SK-N-SH (cell line): ENCODE measurements around the gene SAMD4B. TPM values are rescaled to one million over a fixed set of nuclear protein-coding genes. Genes with fewer than 3 reads are reported as not detected.

Source experiments
- CTCF ChIA-PET: fragments of 300-600, 350-600 bp; formaldehyde crosslinking; extraction: SDS; loops from one replicate; lab custom pipeline; 2021; lab: Yijun Ruan, JAX
- POLR2A ChIA-PET: fragments of 350-600 bp; sonication (Branson Sonifier 250); formaldehyde crosslinking; extraction: SDS; loops from one replicate; lab custom pipeline; 2020; ENCODE audit warnings: antibody characterized with exemption, inconsistent platforms; lab: Yijun Ruan, JAX
- DNase-seq: peaks from one replicate; pipeline ENCODE4 v3.0.0; 2012
- H2AFZ ChIP-seq: fragments of 200-600 bp; sonication (generic); 2 replicates; pipeline ENCODE4 v1.8.1; 2016; ENCODE audit warnings: antibody characterized with exemption, mild to moderate bottlenecking, low read depth
- H3F3A ChIP-seq: fragments of 200-600 bp; sonication (generic); replicated peaks from 2 replicates; pipeline ENCODE3; 2016; ENCODE audit warnings: antibody characterized with exemption, mild to moderate bottlenecking; ENCODE audit not compliant: insufficient read depth
- H3K27ac ChIP-seq, 2 experiments: fragments of 200-500 bp in 1 of 2; fragments of 200-600 bp in 1 of 2; sonication (Bioruptor generic) in 1 of 2; sonication (generic), shearing (Covaris generic) in 1 of 2; 2 replicates each; pipeline versions ENCODE4 v1.5.1 to v1.6.1; 2014 to 2016; ENCODE audit warnings: low read depth in 2 of 2, inconsistent platforms in 1 of 2, low read length in 1 of 2, mild to moderate bottlenecking in 1 of 2, mixed read lengths in 1 of 2
- H3K27me3 ChIP-seq: fragments of 200-600 bp; sonication (generic), shearing (Covaris generic); 2 replicates; pipeline ENCODE4 v1.6.1; 2016; ENCODE audit warnings: mixed run types; ENCODE audit not compliant: insufficient read depth
- H3K36me3 ChIP-seq, 2 experiments: fragments of 200-500 bp in 1 of 2; fragments of 200-600 bp in 1 of 2; sonication (Bioruptor generic) in 1 of 2; sonication (generic) in 1 of 2; replicated peaks in 1 of 2; 2 replicates each; pipeline versions ENCODE3 to v1.5.1; 2014 to 2016; ENCODE audit warnings: low read length in 1 of 2, mild to moderate bottlenecking in 1 of 2; ENCODE audit not compliant: insufficient read depth in 2 of 2, control insufficient read depth in 1 of 2
- H3K4me1 ChIP-seq, 2 experiments: fragments of 200-500 bp in 1 of 2; fragments of 200-600 bp in 1 of 2; sonication (Bioruptor generic) in 1 of 2; sonication (generic), shearing (Covaris generic) in 1 of 2; 2 replicates each; pipeline versions ENCODE4 v1.5.1 to v1.6.1; 2014 to 2016; ENCODE audit warnings: low read depth in 1 of 2, low read length in 1 of 2, mixed run types in 1 of 2; ENCODE audit not compliant: insufficient read depth in 2 of 2, control insufficient read depth in 1 of 2
- H3K4me2 ChIP-seq: fragments of 200-600 bp; sonication (generic), shearing (Covaris generic); 2 replicates; pipeline ENCODE4 v1.6.1; 2017; ENCODE audit warnings: mixed run types
- H3K4me3 ChIP-seq, 2 experiments: fragments of 200-500 bp in 1 of 2; fragments of 200-600 bp in 1 of 2; sonication (Bioruptor generic) in 1 of 2; sonication (generic), shearing (Covaris generic) in 1 of 2; 2 replicates each; pipeline versions ENCODE4 v1.5.1 to v1.8.1; 2014 to 2016; ENCODE audit warnings: low read depth in 2 of 2, inconsistent platforms in 1 of 2, low read length in 1 of 2, mild to moderate bottlenecking in 1 of 2, mixed read lengths in 1 of 2, moderate library complexity in 1 of 2
- H3K79me2 ChIP-seq: fragments of 200-600 bp; sonication (generic); 2 replicates; pipeline ENCODE4 v1.8.1; 2017; ENCODE audit warnings: mild to moderate bottlenecking; ENCODE audit not compliant: insufficient read depth
- H3K9ac ChIP-seq: fragments of 200-600 bp; sonication (generic); 2 replicates; pipeline ENCODE4 v1.6.1; 2017; ENCODE audit warnings: mixed run types
- H3K9me2 ChIP-seq: fragments of 200-600 bp; sonication (generic); 2 replicates; pipeline ENCODE4 v1.6.1; 2017; ENCODE audit warnings: mixed run types
- H3K9me3 ChIP-seq: fragments of 200-600 bp; sonication (generic); 2 replicates; pipeline ENCODE4 v1.6.1; 2017; ENCODE audit warnings: mixed run types, mild to moderate bottlenecking, moderate library complexity
- H4K20me1 ChIP-seq: fragments of 200-600 bp; sonication (generic); 2 replicates; pipeline ENCODE4 v1.6.1; 2017; ENCODE audit warnings: mild to moderate bottlenecking, mixed run types; ENCODE audit not compliant: insufficient read depth
- ELF1 ChIP-seq: IDR thresholded peaks from 2 replicates; pipeline ENCODE4 v1.4.0; 2012
- EZH2phosphoT487 ChIP-seq: fragments of 200-600 bp; sonication (generic); IDR thresholded peaks from 2 replicates; pipeline ENCODE4 v1.6.1; 2017; ENCODE audit warnings: low read depth, mixed run types, mild to moderate bottlenecking, antibody characterized with exemption, moderate library complexity, borderline replicate concordance
- FOSL2 ChIP-seq: IDR thresholded peaks from 2 replicates; pipeline ENCODE4 v1.4.0; 2012; ENCODE audit warnings: low read depth, mild to moderate bottlenecking, moderate library complexity, borderline replicate concordance
- JUND ChIP-seq: IDR thresholded peaks from 2 replicates; pipeline ENCODE4 v1.4.0; 2012
- MEF2A ChIP-seq: IDR thresholded peaks from 2 replicates; pipeline ENCODE4 v1.4.0; 2012; ENCODE audit warnings: low read depth, borderline replicate concordance
- RCOR1 ChIP-seq: fragments of 150-350 bp; IDR thresholded peaks from 2 replicates; pipeline ENCODE4 v1.6.1; 2017; ENCODE audit warnings: antibody characterized with exemption, low read length
- RFX5 ChIP-seq: IDR thresholded peaks from 2 replicates; pipeline ENCODE4 v1.6.1; 2012; ENCODE audit warnings: mild to moderate bottlenecking, improper control_type of control experiment, low read length
- SIN3A ChIP-seq: IDR thresholded peaks from 2 replicates; pipeline ENCODE4 v1.6.1; 2012; ENCODE audit warnings: low read depth, mild to moderate bottlenecking, low read length, moderate library complexity, borderline replicate concordance
- SMC3 ChIP-seq: IDR thresholded peaks from 2 replicates; pipeline ENCODE4 v1.6.1; 2012; ENCODE audit warnings: low read depth, low read length, improper control_type of control experiment
- TCF12 ChIP-seq: IDR thresholded peaks from 2 replicates; pipeline ENCODE4 v1.4.0; 2012
- WGBS: methylation state at CpG from one replicate; pipeline ENCODE4 v1.1.6; 2017; ENCODE audit warnings: low lambda C conversion rate; 5-methylcytosine and 5-hydroxymethylcytosine counted together
- polyA plus RNA-seq, 3 experiments: library from polyadenylated mRNA; depleted of rRNA; stranded (reverse); fragments of >200 nt; gene quantifications; 2 replicates each; pipeline ENCODE4 v1.2.3, GENCODE V29; 2012
- TF ChIP-seq, protein P1 (sequence below): fragments of 200-600 bp; sonication (generic); IDR thresholded peaks from 2 replicates; pipeline ENCODE4 v1.6.1; 2017; ENCODE audit warnings: antibody characterized with exemption, mild to moderate bottlenecking, moderate library complexity
- TF ChIP-seq, protein P2 (sequence below): IDR thresholded peaks from 2 replicates; pipeline ENCODE4 v1.6.1; 2012; ENCODE audit warnings: mild to moderate bottlenecking, low read depth, low read length, moderate library complexity
- TF ChIP-seq, protein P3 (sequence below): fragments of 150-350 bp; IDR thresholded peaks from 2 replicates; pipeline ENCODE4 v1.6.1; 2016; ENCODE audit warnings: mild to moderate bottlenecking, low read depth, low read length
- TF ChIP-seq, protein P4 (sequence below): fragments of 150-350 bp; IDR thresholded peaks from 2 replicates; pipeline ENCODE4 v1.6.1; 2017; ENCODE audit warnings: antibody characterized with exemption, low read length, low read depth, borderline replicate concordance
- TF ChIP-seq, protein P5 (sequence below): IDR thresholded peaks from 2 replicates; pipeline ENCODE4; 2012

The SAMD4B gene
- polyA plus RNA-seq, 1 of the 3 experiments (the other 2 are of a cell fraction): 83.0 TPM

DNA sequence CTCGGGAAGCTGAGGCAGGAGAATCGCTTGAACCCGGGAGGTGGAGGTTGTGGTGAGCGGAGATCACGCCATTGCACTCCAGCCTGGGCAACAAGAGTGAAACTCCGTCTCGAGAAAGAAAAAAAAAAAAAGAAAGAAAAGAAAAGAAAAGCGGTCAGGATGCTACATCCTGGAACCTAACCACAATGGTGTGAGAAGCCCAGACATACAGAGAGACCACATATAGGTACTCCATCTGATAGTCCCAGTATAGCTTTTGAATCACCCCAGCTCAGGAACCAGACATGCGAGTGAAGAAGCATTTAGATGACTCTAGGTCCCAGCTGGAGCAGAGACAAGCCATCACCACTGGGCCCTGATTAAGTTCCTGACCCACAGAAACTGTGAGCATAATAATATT is 42.8 kb upstream of the SAMD4B start:
- POLR2A ChIA-PET: interaction anchor here (0.6 kb wide), 1 partner anchor 243 kb away, joined by 3 read pairs; no protein-coding TSS in a partner anchor
- no peak overlapping the region for H3K27ac ChIP-seq
- TF ChIP-seq JUND (no peak), SIN3A (no peak), RFX5 (no peak), FOSL2 (no peak), ELF1 (no peak)
- TF ChIP-seq, protein P1, sequence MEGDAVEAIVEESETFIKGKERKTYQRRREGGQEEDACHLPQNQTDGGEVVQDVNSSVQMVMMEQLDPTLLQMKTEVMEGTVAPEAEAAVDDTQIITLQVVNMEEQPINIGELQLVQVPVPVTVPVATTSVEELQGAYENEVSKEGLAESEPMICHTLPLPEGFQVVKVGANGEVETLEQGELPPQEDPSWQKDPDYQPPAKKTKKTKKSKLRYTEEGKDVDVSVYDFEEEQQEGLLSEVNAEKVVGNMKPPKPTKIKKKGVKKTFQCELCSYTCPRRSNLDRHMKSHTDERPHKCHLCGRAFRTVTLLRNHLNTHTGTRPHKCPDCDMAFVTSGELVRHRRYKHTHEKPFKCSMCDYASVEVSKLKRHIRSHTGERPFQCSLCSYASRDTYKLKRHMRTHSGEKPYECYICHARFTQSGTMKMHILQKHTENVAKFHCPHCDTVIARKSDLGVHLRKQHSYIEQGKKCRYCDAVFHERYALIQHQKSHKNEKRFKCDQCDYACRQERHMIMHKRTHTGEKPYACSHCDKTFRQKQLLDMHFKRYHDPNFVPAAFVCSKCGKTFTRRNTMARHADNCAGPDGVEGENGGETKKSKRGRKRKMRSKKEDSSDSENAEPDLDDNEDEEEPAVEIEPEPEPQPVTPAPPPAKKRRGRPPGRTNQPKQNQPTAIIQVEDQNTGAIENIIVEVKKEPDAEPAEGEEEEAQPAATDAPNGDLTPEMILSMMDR: no peak
- TF ChIP-seq, protein P2, sequence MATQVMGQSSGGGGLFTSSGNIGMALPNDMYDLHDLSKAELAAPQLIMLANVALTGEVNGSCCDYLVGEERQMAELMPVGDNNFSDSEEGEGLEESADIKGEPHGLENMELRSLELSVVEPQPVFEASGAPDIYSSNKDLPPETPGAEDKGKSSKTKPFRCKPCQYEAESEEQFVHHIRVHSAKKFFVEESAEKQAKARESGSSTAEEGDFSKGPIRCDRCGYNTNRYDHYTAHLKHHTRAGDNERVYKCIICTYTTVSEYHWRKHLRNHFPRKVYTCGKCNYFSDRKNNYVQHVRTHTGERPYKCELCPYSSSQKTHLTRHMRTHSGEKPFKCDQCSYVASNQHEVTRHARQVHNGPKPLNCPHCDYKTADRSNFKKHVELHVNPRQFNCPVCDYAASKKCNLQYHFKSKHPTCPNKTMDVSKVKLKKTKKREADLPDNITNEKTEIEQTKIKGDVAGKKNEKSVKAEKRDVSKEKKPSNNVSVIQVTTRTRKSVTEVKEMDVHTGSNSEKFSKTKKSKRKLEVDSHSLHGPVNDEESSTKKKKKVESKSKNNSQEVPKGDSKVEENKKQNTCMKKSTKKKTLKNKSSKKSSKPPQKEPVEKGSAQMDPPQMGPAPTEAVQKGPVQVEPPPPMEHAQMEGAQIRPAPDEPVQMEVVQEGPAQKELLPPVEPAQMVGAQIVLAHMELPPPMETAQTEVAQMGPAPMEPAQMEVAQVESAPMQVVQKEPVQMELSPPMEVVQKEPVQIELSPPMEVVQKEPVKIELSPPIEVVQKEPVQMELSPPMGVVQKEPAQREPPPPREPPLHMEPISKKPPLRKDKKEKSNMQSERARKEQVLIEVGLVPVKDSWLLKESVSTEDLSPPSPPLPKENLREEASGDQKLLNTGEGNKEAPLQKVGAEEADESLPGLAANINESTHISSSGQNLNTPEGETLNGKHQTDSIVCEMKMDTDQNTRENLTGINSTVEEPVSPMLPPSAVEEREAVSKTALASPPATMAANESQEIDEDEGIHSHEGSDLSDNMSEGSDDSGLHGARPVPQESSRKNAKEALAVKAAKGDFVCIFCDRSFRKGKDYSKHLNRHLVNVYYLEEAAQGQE: no peak
- no peak for DNase-seq
- H2AFZ ChIP-seq: no peak overlapping the region
- CTCF ChIA-PET: interaction anchor here (1.4 kb wide), 1 partner anchor 177 kb away, joined by 3 read pairs; no protein-coding TSS in a partner anchor
- no peaks in the 10 kb centered on the region for H3K4me1 ChIP-seq
- H3K27me3 ChIP-seq: no peaks in the 10 kb centered on the region
- no peaks in the 10 kb centered on the region for H4K20me1 ChIP-seq
- no peaks in the 10 kb centered on the region for H3K9me3 ChIP-seq
- no peaks in the 10 kb centered on the region for H3K79me2 ChIP-seq
- 83% methylated on average over 9 of the region's 9 CpGs for WGBS
- no peaks in the 10 kb centered on the region for H3K9me2 ChIP-seq
- H3F3A ChIP-seq: no peaks in the 10 kb centered on the region
- H3K36me3 ChIP-seq: no peaks in the 10 kb centered on the region
- H3K4me3 ChIP-seq: no peak overlapping the region
- H3K9ac ChIP-seq: no peak overlapping the region
- H3K4me2 ChIP-seq: no peak overlapping the region

DNA sequence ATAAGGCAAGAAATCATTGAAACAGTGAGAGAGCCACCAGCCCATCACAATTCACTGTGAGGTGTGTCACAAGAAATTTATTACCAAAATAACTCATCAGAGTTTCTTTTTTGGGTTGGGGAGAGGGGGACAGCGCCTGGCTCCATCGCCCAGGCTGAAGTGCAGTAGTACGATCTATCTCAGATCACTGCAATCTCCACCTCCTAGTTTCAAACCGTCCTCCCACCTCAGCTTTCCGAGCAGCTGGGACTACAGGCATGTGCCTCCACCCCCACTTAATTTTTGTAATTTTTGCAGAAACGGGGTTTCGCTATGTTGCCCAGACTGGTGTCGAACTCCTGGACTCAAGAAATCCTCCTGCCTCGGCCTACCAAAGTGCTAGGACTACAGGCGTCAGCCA is 42.4 kb upstream of the SAMD4B start:
- H4K20me1 ChIP-seq: no peaks in the 10 kb centered on the region
- H2AFZ ChIP-seq: no peak overlapping the region
- H3K27ac ChIP-seq: no peak overlapping the region
- no peaks in the 10 kb centered on the region for H3K9me2 ChIP-seq
- ChIA-PET CTCF (interaction anchor here (1.4 kb wide), 1 partner anchor 177 kb away, joined by 3 read pairs; no protein-coding TSS in a partner anchor), POLR2A (no interaction called here)
- H3K9me3 ChIP-seq: no peaks in the 10 kb centered on the region
- no peaks in the 10 kb centered on the region for H3F3A ChIP-seq
- no peaks in the 10 kb centered on the region for H3K4me1 ChIP-seq
- 77% methylated on average over 10 of the region's 10 CpGs for WGBS
- no peak overlapping the region for H3K4me3 ChIP-seq
- H3K79me2 ChIP-seq: no peaks in the 10 kb centered on the region
- DNase-seq: no peak
- H3K27me3 ChIP-seq: no peaks in the 10 kb centered on the region
- H3K36me3 ChIP-seq: no peaks in the 10 kb centered on the region
- no peak overlapping the region for H3K4me2 ChIP-seq
- H3K9ac ChIP-seq: no peak overlapping the region
- TF ChIP-seq, protein P3, sequence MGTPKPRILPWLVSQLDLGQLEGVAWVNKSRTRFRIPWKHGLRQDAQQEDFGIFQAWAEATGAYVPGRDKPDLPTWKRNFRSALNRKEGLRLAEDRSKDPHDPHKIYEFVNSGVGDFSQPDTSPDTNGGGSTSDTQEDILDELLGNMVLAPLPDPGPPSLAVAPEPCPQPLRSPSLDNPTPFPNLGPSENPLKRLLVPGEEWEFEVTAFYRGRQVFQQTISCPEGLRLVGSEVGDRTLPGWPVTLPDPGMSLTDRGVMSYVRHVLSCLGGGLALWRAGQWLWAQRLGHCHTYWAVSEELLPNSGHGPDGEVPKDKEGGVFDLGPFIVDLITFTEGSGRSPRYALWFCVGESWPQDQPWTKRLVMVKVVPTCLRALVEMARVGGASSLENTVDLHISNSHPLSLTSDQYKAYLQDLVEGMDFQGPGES: no peak
- TF ChIP-seq RCOR1: no peak
- no peak for TF ChIP-seq FOSL2
- no peak for TF ChIP-seq MEF2A
- TF ChIP-seq SMC3: no peak
- no peak for TF ChIP-seq ELF1
- TF ChIP-seq, protein P4, sequence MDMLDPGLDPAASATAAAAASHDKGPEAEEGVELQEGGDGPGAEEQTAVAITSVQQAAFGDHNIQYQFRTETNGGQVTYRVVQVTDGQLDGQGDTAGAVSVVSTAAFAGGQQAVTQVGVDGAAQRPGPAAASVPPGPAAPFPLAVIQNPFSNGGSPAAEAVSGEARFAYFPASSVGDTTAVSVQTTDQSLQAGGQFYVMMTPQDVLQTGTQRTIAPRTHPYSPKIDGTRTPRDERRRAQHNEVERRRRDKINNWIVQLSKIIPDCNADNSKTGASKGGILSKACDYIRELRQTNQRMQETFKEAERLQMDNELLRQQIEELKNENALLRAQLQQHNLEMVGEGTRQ: no peak
- TF ChIP-seq EZH2phosphoT487: no peak
- TF ChIP-seq, protein P5, sequence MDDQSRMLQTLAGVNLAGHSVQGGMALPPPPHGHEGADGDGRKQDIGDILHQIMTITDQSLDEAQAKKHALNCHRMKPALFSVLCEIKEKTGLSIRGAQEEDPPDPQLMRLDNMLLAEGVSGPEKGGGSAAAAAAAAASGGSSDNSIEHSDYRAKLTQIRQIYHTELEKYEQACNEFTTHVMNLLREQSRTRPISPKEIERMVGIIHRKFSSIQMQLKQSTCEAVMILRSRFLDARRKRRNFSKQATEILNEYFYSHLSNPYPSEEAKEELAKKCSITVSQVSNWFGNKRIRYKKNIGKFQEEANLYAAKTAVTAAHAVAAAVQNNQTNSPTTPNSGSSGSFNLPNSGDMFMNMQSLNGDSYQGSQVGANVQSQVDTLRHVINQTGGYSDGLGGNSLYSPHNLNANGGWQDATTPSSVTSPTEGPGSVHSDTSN: no peak
- no peak for TF ChIP-seq TCF12
